Activated naive CD8-positive, alpha-beta T cell (primary cell): ENCODE measurements around the gene PDCD1LG2.

Source experiments
- H3K27ac Mint-ChIP-seq: one replicate; pipeline ENCODE4 v1.8.0; 2021; ENCODE audit warnings: mixed read lengths
- H3K27me3 Mint-ChIP-seq: one replicate; pipeline ENCODE4 v1.8.0; 2021; ENCODE audit warnings: mixed read lengths
- H3K36me3 Mint-ChIP-seq: one replicate; pipeline ENCODE4 v1.8.0; 2021; ENCODE audit warnings: mixed read lengths
- H3K4me1 Mint-ChIP-seq: one replicate; pipeline ENCODE4 v1.8.0; 2021; ENCODE audit warnings: low read depth, mixed read lengths
- H3K4me3 Mint-ChIP-seq: one replicate; pipeline ENCODE4 v1.8.0; 2021; ENCODE audit warnings: mild to moderate bottlenecking, mixed read lengths
- H3K9me3 Mint-ChIP-seq: one replicate; pipeline ENCODE4 v1.8.0; 2021; ENCODE audit warnings: low read depth, mixed read lengths

Gene PDCD1LG2

GRCh38 chr9:5511935-5512580, 1.7 kb downstream of the PDCD1LG2 start:
- Mint-ChIP-seq H3K9me3 (no peaks in the 10 kb centered on the region), H3K4me1 (peaks cover 26% of the 10 kb centered on the region), H3K27ac (no peak overlapping the region), H3K36me3 (no peaks in the 10 kb centered on the region), H3K27me3 (no peaks in the 10 kb centered on the region), H3K4me3 (no peak overlapping the region)

- Mint-ChIP-seq H3K9me3 (no peaks in the 10 kb centered on the region), H3K4me1 (peaks cover 29% of the 10 kb centered on the region), H3K4me3 (no peak overlapping the region), H3K27ac (no peak overlapping the region), H3K36me3 (no peaks in the 10 kb centered on the region), H3K27me3 (no peaks in the 10 kb centered on the region)
Measured at GRCh38 chr9:5512658-5513452, 2.5 kb downstream of the PDCD1LG2 start.

- Mint-ChIP-seq H3K4me1 (peaks cover 34% of the 10 kb centered on the region), H3K27me3 (no peaks in the 10 kb centered on the region), H3K4me3 (no peak overlapping the region), H3K36me3 (no peaks in the 10 kb centered on the region), H3K27ac (no peak overlapping the region), H3K9me3 (no peaks in the 10 kb centered on the region)
Measured at GRCh38 chr9:5513966-5514616, 3.8 kb downstream of the PDCD1LG2 start.

- Mint-ChIP-seq H3K4me1 (peaks cover 36% of the 10 kb centered on the region), H3K4me3 (no peak overlapping the region), H3K27ac (no peak overlapping the region), H3K9me3 (no peaks in the 10 kb centered on the region), H3K27me3 (no peaks in the 10 kb centered on the region), H3K36me3 (no peaks in the 10 kb centered on the region)
Measured at GRCh38 chr9:5514617-5515260, 4.4 kb downstream of the PDCD1LG2 start.

GRCh38 chr9:5515261-5515650, 4.9 kb downstream of the PDCD1LG2 start:
- Mint-ChIP-seq H3K4me1 (peaks cover 31% of the 10 kb centered on the region), H3K36me3 (no peaks in the 10 kb centered on the region), H3K27me3 (no peaks in the 10 kb centered on the region), H3K27ac (no peak overlapping the region), H3K4me3 (no peak overlapping the region), H3K9me3 (no peaks in the 10 kb centered on the region)

- H3K4me3 Mint-ChIP-seq, result no peak overlapping the region
- no peak overlapping the region for H3K27ac Mint-ChIP-seq
- no peaks in the 10 kb centered on the region for H3K27me3 Mint-ChIP-seq
- no peaks in the 10 kb centered on the region for H3K9me3 Mint-ChIP-seq
- H3K4me1 Mint-ChIP-seq, result peaks cover 19% of the 10 kb centered on the region
- no peaks in the 10 kb centered on the region for H3K36me3 Mint-ChIP-seq
Measured at GRCh38 chr9:5516453-5517220, 6.3 kb downstream of the PDCD1LG2 start.

- H3K27me3 Mint-ChIP-seq, result no peaks in the 10 kb centered on the region
- no peak overlapping the region for H3K4me3 Mint-ChIP-seq
- no peak overlapping the region for H3K27ac Mint-ChIP-seq
- no peaks in the 10 kb centered on the region for H3K36me3 Mint-ChIP-seq
- no peaks in the 10 kb centered on the region for H3K9me3 Mint-ChIP-seq
- peaks cover 19% of the 10 kb centered on the region for H3K4me1 Mint-ChIP-seq
Measured at GRCh38 chr9:5518171-5518936, 8.0 kb downstream of the PDCD1LG2 start.

GRCh38 chr9:5518937-5519319, 8.6 kb downstream of the PDCD1LG2 start:
- Mint-ChIP-seq H3K27me3 (no peaks in the 10 kb centered on the region), H3K4me3 (no peak overlapping the region), H3K4me1 (peaks cover 19% of the 10 kb centered on the region), H3K27ac (no peak overlapping the region), H3K36me3 (no peaks in the 10 kb centered on the region), H3K9me3 (no peaks in the 10 kb centered on the region)

GRCh38 chr9:5524090-5524489, 13.8 kb downstream of the PDCD1LG2 start:
- H3K4me1 Mint-ChIP-seq, result peaks cover 7% of the 10 kb centered on the region
- H3K36me3 Mint-ChIP-seq, result no peaks in the 10 kb centered on the region
- H3K27ac Mint-ChIP-seq, result no peak overlapping the region
- no peaks in the 10 kb centered on the region for H3K27me3 Mint-ChIP-seq
- no peaks in the 10 kb centered on the region for H3K9me3 Mint-ChIP-seq
- H3K4me3 Mint-ChIP-seq, result no peak overlapping the region

- Mint-ChIP-seq H3K27me3 (no peaks in the 10 kb centered on the region), H3K4me1 (peaks cover 38% of the 10 kb centered on the region), H3K36me3 (no peaks in the 10 kb centered on the region), H3K9me3 (no peaks in the 10 kb centered on the region), H3K4me3 (no peak overlapping the region), H3K27ac (peak overlapping the region; percentile 8)
Measured at GRCh38 chr9:5529683-5530221, 19.4 kb downstream of the PDCD1LG2 start.

GRCh38 chr9:5531101-5531882, 21.0 kb downstream of the PDCD1LG2 start:
- Mint-ChIP-seq H3K27me3 (no peaks in the 10 kb centered on the region), H3K4me1 (peaks cover 38% of the 10 kb centered on the region), H3K9me3 (no peaks in the 10 kb centered on the region), H3K36me3 (no peaks in the 10 kb centered on the region), H3K4me3 (no peak overlapping the region), H3K27ac (peak overlapping the region; percentile 7)

GRCh38 chr9:5532306-5532705, 22.0 kb downstream of the PDCD1LG2 start:
- no peak overlapping the region for H3K27ac Mint-ChIP-seq
- no peak overlapping the region for H3K4me3 Mint-ChIP-seq
- H3K36me3 Mint-ChIP-seq, result no peaks in the 10 kb centered on the region
- peaks cover 38% of the 10 kb centered on the region for H3K4me1 Mint-ChIP-seq
- no peaks in the 10 kb centered on the region for H3K9me3 Mint-ChIP-seq
- H3K27me3 Mint-ChIP-seq, result no peaks in the 10 kb centered on the region

GRCh38 chr9:5532790-5533189, 22.5 kb downstream of the PDCD1LG2 start:
- H3K36me3 Mint-ChIP-seq, result no peaks in the 10 kb centered on the region
- no peaks in the 10 kb centered on the region for H3K9me3 Mint-ChIP-seq
- H3K27ac Mint-ChIP-seq, result no peak overlapping the region
- peaks cover 38% of the 10 kb centered on the region for H3K4me1 Mint-ChIP-seq
- H3K27me3 Mint-ChIP-seq, result no peaks in the 10 kb centered on the region
- no peak overlapping the region for H3K4me3 Mint-ChIP-seq
